Glutamatergic neuron (in vitro differentiated cells): ENCODE data around the gene CDK14. TPM values are rescaled to one million over a fixed set of nuclear protein-coding genes. Genes with fewer than 3 reads are reported as not detected.

Experiments
- DNase-seq: peaks from one replicate; pipeline ENCODE4 v3.0.0; 2022
- H3K27ac Mint-ChIP-seq: one replicate; pipeline ENCODE4 v1.8.0; 2020; ENCODE audit warnings: mild to moderate bottlenecking, mixed read lengths, inconsistent platforms; ENCODE audit not compliant: unreplicated experiment
- H3K27me3 Mint-ChIP-seq: one replicate; pipeline ENCODE4 v1.8.0; 2020; ENCODE audit warnings: mild to moderate bottlenecking, moderate library complexity, mixed read lengths, inconsistent platforms; ENCODE audit not compliant: unreplicated experiment
- H3K36me3 Mint-ChIP-seq: one replicate; pipeline ENCODE4 v1.8.0; 2020; ENCODE audit warnings: mild to moderate bottlenecking, mixed read lengths, inconsistent platforms; ENCODE audit not compliant: unreplicated experiment
- H3K4me1 Mint-ChIP-seq: one replicate; pipeline ENCODE4 v1.8.0; 2020; ENCODE audit warnings: mild to moderate bottlenecking, low read depth, mixed read lengths, inconsistent platforms; ENCODE audit not compliant: unreplicated experiment
- H3K4me3 Mint-ChIP-seq: one replicate; pipeline ENCODE4 v1.8.0; 2020; ENCODE audit warnings: mild to moderate bottlenecking, mixed read lengths, inconsistent platforms; ENCODE audit not compliant: unreplicated experiment
- H3K9me3 Mint-ChIP-seq: one replicate; pipeline ENCODE4 v1.8.0; 2020; ENCODE audit warnings: mild to moderate bottlenecking, moderate library complexity, mixed read lengths, inconsistent platforms; ENCODE audit not compliant: unreplicated experiment
- CTCF ChIP-seq: fragments of 200-600 bp; sonication (generic); IDR thresholded peaks from one replicate; pipeline ENCODE4 v1.5.0; 2021; ENCODE audit not compliant: partially characterized antibody, unreplicated experiment
- total RNA-seq: library from RNA; stranded (reverse); fragmentation: NEBNext Ultra II Directional; extraction: Animal tissue kit (Norgen Biotek cat#: 25700); gene quantifications from one replicate; pipeline ENCODE4 v1.2.1, GENCODE V29; 2021; ENCODE audit not compliant: unreplicated experiment

The CDK14 gene
- total RNA-seq, 1 donor from 2014 or later = 96.5 TPM

- no peaks in the 10 kb centered on the region for H3K36me3 Mint-ChIP-seq
- H3K27me3 Mint-ChIP-seq = no peaks in the 10 kb centered on the region
- no peak overlapping the region for H3K27ac Mint-ChIP-seq
- peaks cover 6% of the 10 kb centered on the region for H3K9me3 Mint-ChIP-seq
- TF ChIP-seq CTCF = no peak
- H3K4me1 Mint-ChIP-seq = no peaks in the 10 kb centered on the region
- DNase-seq = no peak
- H3K4me3 Mint-ChIP-seq = no peak overlapping the region
These were observed 347.9 kb downstream of the CDK14 start for GRCh38 chr7:90944021-90944420.

GRCh38 chr7:90945104-90945787 is 349.1 kb downstream of the CDK14 start:
- Mint-ChIP-seq H3K27ac (no peak overlapping the region), H3K36me3 (no peaks in the 10 kb centered on the region), H3K9me3 (peaks cover 6% of the 10 kb centered on the region), H3K4me1 (no peaks in the 10 kb centered on the region), H3K27me3 (no peaks in the 10 kb centered on the region), H3K4me3 (no peak overlapping the region)
- no peak for DNase-seq
- no peak for TF ChIP-seq CTCF

- Mint-ChIP-seq H3K9me3 (peaks cover 5% of the 10 kb centered on the region), H3K4me1 (peaks cover 3% of the 10 kb centered on the region), H3K4me3 (no peak overlapping the region), H3K36me3 (no peaks in the 10 kb centered on the region), H3K27ac (no peak overlapping the region), H3K27me3 (no peaks in the 10 kb centered on the region)
- no peak for DNase-seq
- TF ChIP-seq CTCF = no peak
These were observed 350.8 kb downstream of the CDK14 start for GRCh38 chr7:90946730-90947501.

GRCh38 chr7:90948085-90948484 is 352.0 kb downstream of the CDK14 start:
- no peak for TF ChIP-seq CTCF
- no peak for DNase-seq
- H3K27ac Mint-ChIP-seq = no peak overlapping the region
- H3K36me3 Mint-ChIP-seq = no peaks in the 10 kb centered on the region
- H3K4me3 Mint-ChIP-seq = no peak overlapping the region
- no peaks in the 10 kb centered on the region for H3K27me3 Mint-ChIP-seq
- peaks cover 6% of the 10 kb centered on the region for H3K9me3 Mint-ChIP-seq
- peaks cover 7% of the 10 kb centered on the region for H3K4me1 Mint-ChIP-seq

- no peak overlapping the region for H3K27ac Mint-ChIP-seq
- TF ChIP-seq CTCF = no peak
These were observed 355.1 kb downstream of the CDK14 start for GRCh38 chr7:90951229-90951628.

More at GRCh38 chr7:90951229-90951628, 355.1 kb downstream of the CDK14 start:
- Mint-ChIP-seq H3K27me3 (no peaks in the 10 kb centered on the region), H3K4me1 (peaks cover 19% of the 10 kb centered on the region), H3K9me3 (peaks cover 5% of the 10 kb centered on the region), H3K4me3 (no peak overlapping the region), H3K36me3 (no peaks in the 10 kb centered on the region)
- no peak for DNase-seq
